GM21717 (cell line): ENCODE results near the gene PDK2.

Source experiments
- ATAC-seq: cut with Tn5 transposase; IDR thresholded peaks from one replicate; pipeline ENCODE4 v1.9.1; 2021; ENCODE audit warnings: mild to moderate bottlenecking, moderate library complexity; ENCODE audit not compliant: unreplicated experiment

Gene PDK2

DNA sequence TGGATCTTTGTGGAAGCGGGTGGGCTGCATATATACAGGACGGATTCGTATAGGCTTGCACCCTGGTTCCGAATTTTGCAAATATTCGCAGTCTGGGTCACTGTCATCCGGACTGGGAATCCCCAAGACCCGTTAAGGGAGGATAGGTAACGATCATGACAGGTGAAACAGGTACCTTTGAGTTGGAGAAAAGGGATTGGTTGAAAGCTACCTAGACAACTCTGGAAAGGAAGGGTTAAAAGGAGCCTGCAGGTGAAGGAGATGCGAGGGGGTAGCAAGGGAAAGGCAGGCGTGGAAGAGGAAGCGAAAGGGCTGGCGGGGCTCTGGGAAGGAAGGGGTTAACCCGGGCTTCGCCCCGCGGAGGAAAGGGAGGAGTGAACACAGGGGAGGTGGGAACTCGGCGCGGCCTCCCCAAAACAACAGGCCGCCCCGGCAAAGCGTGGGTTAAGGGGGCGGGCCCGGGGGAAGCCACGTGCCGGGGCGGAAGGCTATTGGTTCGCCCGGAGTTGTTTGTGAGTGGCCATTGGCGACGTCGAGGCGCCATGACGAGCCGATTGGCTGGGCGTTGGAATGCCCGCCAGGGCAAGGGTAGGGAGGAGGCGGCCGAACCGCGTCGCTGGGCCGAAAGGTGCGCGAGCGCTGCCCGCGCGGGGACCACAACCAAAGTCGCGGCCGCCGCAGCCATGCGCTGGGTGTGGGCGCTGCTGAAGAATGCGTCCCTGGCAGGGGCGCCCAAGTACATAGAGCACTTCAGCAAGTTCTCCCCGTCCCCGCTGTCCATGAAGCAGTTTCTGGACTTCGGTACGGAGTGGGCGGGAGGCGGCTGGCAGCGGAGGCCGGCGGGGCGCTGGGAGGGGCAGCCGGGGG, at the start of gene PDK2:
TSS of gene PDK2 (plus strand) at position 599 of the 867 bp plus-strand sequence. CDS start at position 684, 85 bp downstream.
- ATAC-seq, result peak; percentile 82

GRCh38 chr17:50046179-50046578, 49.0 kb upstream of the PDK2 start:
- ATAC-seq, result no peak

DNA sequence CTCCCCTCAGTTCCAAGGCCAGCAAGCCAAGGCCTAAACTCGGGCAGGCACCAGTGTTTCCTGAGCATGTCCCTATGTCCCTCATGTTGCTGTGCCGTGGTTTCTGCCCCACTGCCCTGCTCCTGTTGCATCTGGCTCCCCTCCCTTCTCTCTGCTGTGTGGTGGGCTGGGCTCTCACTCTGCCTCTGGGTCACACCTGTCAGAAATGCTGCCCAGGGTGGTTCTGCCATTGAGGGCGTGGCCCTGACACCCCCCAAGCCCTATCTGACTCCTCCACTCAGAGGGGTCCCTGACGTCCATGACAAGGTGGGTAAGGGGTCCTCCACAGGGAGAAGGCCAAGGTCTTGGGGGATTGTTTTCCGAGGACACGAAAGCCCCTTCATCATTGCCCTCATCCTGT, 48.5 kb upstream of the PDK2 start:
- no peak for ATAC-seq

DNA sequence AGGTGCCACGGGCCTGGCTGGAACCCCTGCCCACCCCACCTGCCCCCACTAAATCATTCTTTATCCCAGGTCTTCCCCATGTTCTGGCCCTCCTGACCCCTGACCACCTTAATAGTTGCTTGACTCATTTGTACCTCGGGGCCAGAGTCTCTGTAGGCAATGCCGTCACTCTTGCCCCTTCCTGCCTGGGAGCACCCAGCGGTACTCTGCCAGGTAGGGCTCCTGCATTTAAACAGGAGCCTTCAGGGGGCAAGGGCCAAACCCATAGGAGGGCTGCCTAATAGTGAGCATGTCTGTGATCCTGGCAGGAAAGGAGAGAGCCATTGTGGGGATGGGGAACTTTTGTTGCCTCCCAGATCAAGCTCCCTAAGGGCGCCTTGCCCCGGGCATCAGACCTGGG, 48.1 kb upstream of the PDK2 start:
- ATAC-seq, result no peak

- ATAC-seq, result no peak
These were observed 47.5 kb upstream of the PDK2 start for GRCh38 chr17:50047488-50048126.

- no peak for ATAC-seq
These were observed 46.9 kb upstream of the PDK2 start for GRCh38 chr17:50048146-50048720.

GRCh38 chr17:50048988-50049387, 46.2 kb upstream of the PDK2 start:
- no peak for ATAC-seq

DNA sequence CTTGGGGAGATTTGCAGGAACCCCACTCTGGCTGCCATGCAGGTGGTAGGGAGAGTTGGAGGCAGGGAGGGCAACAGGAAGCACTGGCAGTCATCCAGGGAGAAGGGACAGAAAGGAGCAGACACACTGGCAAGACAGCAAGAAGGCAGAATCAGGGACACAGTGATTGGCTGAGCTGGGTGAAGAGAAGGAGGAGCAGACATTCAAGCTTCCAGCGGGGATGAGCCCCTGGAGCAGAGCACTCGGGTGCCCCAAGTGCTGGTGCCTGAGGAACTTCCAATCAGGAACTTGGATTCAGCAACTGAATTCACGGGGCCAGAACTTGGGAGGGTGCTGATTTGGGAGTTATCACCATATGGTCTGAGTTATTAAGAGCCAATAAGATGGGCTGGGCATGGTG, 45.5 kb upstream of the PDK2 start:
- ATAC-seq, result no peak

- ATAC-seq, result no peak
These were observed 44.6 kb upstream of the PDK2 start for GRCh38 chr17:50050431-50051032.

DNA sequence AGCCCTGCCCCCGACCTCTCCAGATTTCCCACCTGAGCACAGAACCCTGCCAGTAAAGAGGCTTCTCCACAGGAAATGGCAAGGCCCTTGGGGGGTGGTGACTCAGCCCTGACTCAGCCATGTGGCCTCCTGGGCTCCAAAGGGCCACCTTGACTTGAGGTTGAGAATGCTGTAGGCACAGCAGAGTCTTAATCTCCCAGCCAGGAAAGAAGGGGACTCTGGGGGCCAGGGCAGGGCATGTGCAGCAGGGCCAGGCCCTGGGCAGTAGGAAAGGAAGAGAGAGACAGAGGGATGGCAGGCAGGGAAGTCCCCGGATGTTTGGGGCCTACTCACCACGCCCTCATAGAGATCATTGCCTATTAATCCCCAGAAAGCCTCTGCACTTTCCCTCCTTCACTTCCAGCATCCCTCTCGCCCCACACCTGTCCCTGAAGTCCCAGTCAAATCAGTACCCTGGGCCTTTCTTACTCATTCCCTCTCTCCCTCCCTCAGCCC, 44.0 kb upstream of the PDK2 start:
- no peak for ATAC-seq

DNA sequence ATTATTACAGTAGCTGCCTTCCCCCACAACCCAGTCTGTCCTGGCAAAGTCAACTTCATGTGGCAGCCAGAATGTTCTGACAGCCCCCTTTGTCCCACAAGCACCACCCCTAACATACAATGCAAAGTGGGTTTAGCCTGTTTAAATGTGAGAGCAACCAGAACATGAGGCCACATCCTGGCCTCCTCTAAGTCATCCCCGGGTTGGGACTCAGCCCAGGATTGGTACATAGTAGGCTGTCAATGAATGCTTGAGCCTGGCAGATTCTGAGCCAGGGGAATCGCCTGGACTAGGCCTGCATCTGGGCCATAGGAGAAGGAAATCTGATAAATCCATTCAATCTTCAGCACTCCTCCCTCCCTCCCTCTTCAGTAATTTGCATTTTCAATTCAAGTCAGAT, 43.5 kb upstream of the PDK2 start:
- ATAC-seq, result no peak

- no peak for ATAC-seq
These were observed 42.8 kb upstream of the PDK2 start for GRCh38 chr17:50052241-50052796.

DNA sequence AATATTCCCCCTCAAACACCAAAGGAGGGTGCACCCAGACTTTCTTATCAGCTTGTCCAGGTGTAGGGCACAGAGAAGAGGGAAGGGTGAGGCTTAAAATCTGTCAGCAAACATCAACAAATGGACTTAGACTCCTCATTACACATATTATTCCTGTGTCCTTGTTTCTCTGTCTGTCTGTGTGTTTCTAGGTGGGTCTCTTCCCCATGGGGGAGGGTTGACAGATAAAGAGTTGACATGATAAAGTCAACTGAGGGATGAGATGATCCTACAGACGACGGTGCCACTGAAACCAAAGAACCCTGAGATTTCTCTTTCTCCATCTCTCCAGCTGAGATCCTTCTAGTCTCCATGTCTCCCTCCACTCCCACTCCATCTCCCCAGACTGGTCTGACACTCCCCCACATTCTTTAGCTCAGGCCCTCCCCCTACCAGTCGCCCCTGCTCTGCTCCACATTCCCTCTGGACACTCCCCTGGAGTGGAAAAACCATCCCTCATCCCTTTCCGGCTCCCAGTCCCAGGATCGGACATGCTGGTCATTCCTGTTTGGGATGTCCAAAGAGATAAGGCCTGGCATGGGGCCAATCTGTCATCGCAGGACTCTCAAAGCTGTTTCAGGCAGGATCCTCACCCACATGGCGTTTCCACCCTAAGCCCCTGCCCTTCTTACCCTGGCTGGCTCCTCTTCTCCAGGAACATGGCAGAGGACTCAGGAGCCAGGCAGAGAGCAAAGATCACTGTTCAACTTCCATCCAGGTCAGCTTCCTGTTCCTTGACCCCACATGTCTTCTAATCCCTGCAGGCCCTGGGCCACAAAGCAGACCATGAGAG, 42.1 kb upstream of the PDK2 start:
- no peak for ATAC-seq

GRCh38 chr17:50053654-50053960, 41.5 kb upstream of the PDK2 start:
- no peak for ATAC-seq

DNA sequence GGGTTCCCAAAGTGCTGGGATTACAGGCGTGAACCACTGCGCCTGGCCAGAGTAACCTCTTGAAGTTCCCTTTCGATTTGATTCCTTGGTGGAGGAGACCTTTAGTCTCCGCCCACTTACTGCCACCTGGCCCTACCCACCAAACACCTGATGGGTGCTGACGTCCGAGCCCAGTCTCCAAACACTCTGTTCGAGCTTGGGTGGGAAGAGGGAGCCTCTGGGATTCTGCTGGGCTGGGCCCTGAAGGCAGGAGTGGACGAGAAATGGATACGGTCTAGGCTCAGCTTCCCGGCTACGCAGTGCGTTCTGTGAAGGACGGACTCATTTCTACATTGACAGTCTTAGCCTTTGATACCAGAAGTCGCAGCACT, 40.1 kb upstream of the PDK2 start:
- no peak for ATAC-seq

GRCh38 chr17:50055426-50056216, 39.5 kb upstream of the PDK2 start, which contains the start of gene ITGA3:
Gene ITGA3, plus strand, starts transcription at chr17:50056110. Its CDS starts 330 bp downstream, at chr17:50056440.
- no peak for ATAC-seq

DNA sequence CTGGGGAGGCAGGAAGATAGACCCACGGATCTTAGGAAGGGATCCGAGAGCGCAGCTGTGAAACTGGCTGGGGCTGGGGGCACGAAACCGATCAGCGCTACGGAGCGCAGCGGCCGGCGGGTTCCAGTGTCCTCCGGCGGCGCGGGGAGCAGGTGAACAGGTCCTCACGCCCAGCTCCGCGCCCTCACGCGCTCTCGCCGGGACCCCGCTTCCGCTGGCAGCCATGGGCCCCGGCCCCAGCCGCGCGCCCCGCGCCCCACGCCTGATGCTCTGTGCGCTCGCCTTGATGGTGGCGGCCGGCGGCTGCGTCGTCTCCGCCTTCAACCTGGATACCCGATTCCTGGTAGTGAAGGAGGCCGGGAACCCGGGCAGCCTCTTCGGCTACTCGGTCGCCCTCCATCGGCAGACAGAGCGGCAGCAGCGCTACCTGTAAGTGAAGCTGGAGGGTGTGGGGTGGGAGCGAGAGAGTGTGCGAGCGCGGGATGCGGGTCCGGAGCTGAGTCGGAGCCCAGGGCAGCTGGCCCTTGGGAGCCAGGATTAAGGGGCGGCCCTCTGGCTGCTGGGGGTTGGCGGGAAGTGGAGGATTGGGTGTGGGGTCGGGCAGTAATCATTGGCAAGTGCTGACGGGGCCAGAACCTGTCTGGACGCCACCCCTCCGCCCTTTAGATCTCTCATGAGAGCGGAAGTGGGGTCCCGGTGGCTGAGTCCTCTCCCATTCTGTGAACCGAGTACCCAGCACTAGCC, 38.8 kb upstream of the PDK2 start:
- no peak for ATAC-seq

- no peak for ATAC-seq
These were observed 38.2 kb upstream of the PDK2 start for GRCh38 chr17:50056961-50057330.

DNA sequence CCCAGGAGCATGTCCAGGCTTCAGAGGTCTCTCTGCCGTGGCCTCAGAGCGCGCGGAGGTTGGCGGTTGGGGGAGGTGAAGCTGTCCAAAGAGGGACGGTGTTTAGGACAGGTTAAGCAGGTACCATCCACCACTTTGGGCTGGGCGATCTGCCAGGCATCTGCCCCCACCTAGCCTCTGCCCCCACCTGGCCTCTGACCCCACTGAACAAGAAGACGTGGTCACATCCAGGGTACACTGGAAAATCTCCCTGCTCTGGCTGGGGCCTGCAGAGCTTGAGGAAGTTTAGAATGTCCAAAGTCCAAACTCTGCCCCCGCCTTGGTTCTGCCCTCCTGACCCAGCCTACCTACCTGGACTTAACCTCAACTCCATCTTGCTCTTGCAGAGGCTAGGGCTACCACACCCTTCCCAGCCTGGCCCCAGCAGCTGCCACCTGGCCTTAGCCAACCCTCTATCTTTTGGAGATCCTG, 37.6 kb upstream of the PDK2 start:
- no peak for ATAC-seq
